A549 treated with AZD2906 at 1 μM for 4 hours (cell line): Measurements from ENCODE around the gene AJM1. TPM values are rescaled to one million over a fixed set of nuclear protein-coding genes. Genes with fewer than 3 reads are reported as not detected.

Experiments used
- total RNA-seq: library from RNA; stranded (reverse); fragments of 200-300 nt; extraction: Qiagen RNA extraction; gene quantifications from 5 replicates; pipeline ENCODE4 v1.2.3, GENCODE V29; 2022

AJM1 gene
- 3.7 to 4.5 TPM (median 4.1 TPM) in 5 replicates for total RNA-seq

DNA sequence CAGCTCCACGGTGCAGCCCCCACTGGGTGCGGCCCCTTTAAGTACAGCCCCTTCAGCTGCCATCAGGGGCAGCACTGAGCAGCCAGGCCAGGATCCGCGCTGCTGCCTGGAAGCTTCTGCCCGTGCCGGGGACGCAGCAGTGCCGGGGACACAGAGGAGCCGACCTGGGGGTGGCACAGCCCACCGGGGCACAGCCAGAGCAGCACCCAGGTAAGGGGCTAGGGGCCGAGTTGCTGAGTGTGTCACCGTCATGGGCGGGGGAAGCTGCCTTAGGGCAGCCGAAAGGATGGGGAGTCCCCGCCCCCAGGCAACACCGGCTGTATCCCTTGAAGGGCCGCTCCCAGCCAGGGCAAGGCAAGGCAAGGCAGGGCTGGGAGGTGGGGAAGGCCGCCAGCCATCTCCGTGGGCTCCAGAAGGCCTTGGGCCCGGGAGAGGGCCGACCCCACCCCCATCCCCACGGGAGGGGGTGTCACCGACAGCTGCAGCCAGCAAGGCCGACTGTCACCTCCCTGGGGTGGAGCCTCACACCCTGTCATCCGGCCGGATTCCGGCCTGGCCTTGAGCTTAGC, at the start of gene AJM1:
TSS of gene AJM1 (plus strand) at position 99 of the 569 bp plus-strand sequence. CDS start 1,937 bp downstream, outside the sequence.

GRCh38 chr9:136796238-136796774, 46.0 kb upstream of the AJM1 start, which contains the start of gene CCDC183:
CCDC183 (plus strand) TSS chr9:136796338; CDS start chr9:136796398, 60 bp downstream.

GRCh38 chr9:136807281-136808074, 34.8 kb upstream of the AJM1 start, which contains the start of gene RABL6:
RABL6 (plus strand) TSS chr9:136807948; CDS start chr9:136808197, 249 bp downstream.

DNA sequence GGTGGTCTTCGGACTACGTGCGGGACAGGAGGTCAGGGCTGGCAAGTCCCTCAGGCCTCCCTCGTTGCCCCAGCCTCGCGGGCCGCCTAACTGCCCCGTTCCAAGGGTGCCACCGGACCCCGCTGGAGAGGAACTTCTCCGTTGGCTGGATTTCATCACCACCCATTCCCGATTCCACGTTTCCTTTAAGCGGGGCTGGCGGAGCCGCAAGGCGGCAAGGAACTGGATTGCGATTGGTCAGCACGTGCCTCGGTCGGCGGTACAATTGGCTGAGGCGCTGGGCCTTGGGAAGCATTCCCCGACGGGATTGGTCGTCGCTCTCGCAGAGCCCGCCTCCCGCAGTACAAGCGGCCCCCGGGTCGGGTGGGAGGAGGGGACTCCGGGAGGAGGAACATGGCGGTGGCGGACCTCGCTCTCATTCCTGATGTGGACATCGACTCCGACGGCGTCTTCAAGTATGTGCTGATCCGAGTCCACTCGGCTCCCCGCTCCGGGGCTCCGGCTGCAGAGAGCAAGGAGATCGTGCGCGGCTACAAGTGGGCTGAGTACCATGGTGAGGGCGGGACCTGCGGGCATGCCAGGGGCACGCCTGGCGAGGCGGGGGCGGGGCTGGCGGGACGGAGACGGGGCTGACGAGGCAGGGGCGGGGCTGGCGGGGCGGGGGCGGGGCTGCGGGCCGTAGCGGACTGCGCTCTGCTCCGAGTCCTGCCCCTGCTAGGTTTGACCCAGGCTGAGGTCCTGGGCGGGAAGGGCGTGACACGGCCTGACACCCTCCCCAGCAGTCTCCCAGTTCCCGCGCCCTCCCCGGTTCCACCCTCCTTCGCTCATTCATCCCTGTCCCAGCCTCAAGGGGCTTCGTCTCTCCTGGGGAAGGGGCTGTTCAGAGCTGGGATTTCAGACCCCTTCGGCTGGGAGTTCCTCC, 7.0 kb downstream of the AJM1 start, which contains the start of gene PHPT1:
TSS of gene PHPT1 (plus strand) at position 372 of the 922 bp plus-strand sequence. CDS start at position 394, 22 bp downstream.

GRCh38 chr9:136851941-136852663, 9.8 kb downstream of the AJM1 start, which contains the start of gene MAMDC4:
MAMDC4 (plus strand) TSS chr9:136852346; CDS start chr9:136852417, 71 bp downstream.

DNA sequence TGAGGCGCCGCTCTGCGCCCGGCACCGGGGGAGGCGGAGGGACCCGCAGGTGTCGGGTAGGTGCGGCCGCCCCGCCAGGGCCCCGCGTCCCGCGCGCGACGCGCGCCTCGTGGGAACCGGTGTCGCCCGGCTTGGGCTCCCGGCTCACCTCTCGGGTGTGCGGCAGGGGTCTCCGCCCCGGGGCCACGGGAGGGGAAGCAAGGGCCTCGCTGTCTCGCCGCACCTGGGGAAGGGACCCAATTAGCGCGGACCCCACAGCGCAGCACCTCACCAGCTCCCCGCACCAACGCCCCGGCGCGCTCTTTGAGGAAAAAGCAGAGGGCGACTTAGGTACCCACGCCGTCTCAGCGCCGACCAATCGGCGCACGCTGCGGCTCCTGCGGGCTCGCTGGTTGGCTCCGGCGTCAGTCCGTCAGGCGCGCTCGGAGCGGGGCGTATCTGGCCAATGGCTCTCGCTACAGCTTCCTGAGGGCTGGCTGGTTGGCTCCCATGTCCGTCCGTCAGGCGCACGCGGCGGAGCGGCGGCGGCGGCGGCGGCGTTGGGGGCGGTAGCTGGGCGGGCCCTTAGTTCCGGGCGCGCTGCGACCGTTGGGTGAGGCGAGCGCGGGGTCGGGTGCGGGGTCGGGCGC, 43.8 kb downstream of the AJM1 start, which contains the start of gene TRAF2:
TSS of gene TRAF2 (plus strand) at position 567 of the 629 bp plus-strand sequence. CDS start 12,225 bp downstream, outside the sequence.

Other genes with a start within 250 kb of the AJM1 start
- 38.6 to 58.2 TPM (median 57.2 TPM) in 5 replicates for gene EGFL7, start 179.6 kb upstream of the AJM1 start, total RNA-seq
- gene AGPAT2, start 155.0 kb upstream of the AJM1 start, total RNA-seq: 71.0 to 109 TPM (median 106 TPM) in 5 replicates
- 6.1 to 9.8 TPM (median 9.3 TPM) in 5 replicates for gene DIPK1B, start 129.9 kb upstream of the AJM1 start, total RNA-seq
- gene LCN10, start 99.5 kb upstream of the AJM1 start, total RNA-seq: 0.03 to 0.14 TPM in 2 of 5 replicates, not detected in the others
- not detected in 5 replicates for gene LCN6, start 94.0 kb upstream of the AJM1 start, total RNA-seq
- not detected in 5 replicates for gene LCN8, start 84.2 kb upstream of the AJM1 start, total RNA-seq
- gene LCN15, start 78.0 kb upstream of the AJM1 start, total RNA-seq: 0.05 to 0.09 TPM (median 0.09 TPM) in 3 of 5 replicates, not detected in the others
- 64.4 to 82.3 TPM (median 79.7 TPM) in 5 replicates for gene TMEM141, start 51.1 kb upstream of the AJM1 start, total RNA-seq
- 0.19 to 0.38 TPM (median 0.28 TPM) in 5 replicates for gene CCDC183, start 46.1 kb upstream of the AJM1 start, total RNA-seq
- gene RABL6, start 34.5 kb upstream of the AJM1 start, total RNA-seq: 63.0 to 83.9 TPM (median 80.3 TPM) in 5 replicates
- gene PHPT1, start 6.9 kb downstream of the AJM1 start, total RNA-seq: 250 to 343 TPM (median 299 TPM) in 5 replicates
- 1.5 to 4.6 TPM (median 3.8 TPM) in 5 replicates for gene MAMDC4, start 9.9 kb downstream of the AJM1 start, total RNA-seq
- 415 to 505 TPM (median 466 TPM) in 5 replicates for gene EDF1, start 23.8 kb downstream of the AJM1 start, total RNA-seq
- 37.2 to 59.4 TPM (median 50.2 TPM) in 5 replicates for gene TRAF2, start 44.0 kb downstream of the AJM1 start, total RNA-seq
- 65.5 to 105 TPM (median 98.0 TPM) in 5 replicates for gene FBXW5, start 102.3 kb downstream of the AJM1 start, total RNA-seq
- 0.87 to 1.4 TPM (median 1.3 TPM) in 5 replicates for gene C8G, start 102.8 kb downstream of the AJM1 start, total RNA-seq
- 0.58 to 2.4 TPM (median 1.5 TPM) in 5 replicates for gene LCN12, start 109.8 kb downstream of the AJM1 start, total RNA-seq
- 0.47 to 1.4 TPM (median 0.62 TPM) in 5 replicates for gene PTGDS, start 135.0 kb downstream of the AJM1 start, total RNA-seq
- 0.07 to 0.24 TPM (median 0.18 TPM) in 5 replicates for gene LCNL1, start 140.5 kb downstream of the AJM1 start, total RNA-seq
- gene PAXX, start 149.9 kb downstream of the AJM1 start, total RNA-seq: 42.6 to 85.1 TPM (median 74.1 TPM) in 5 replicates
- 3.2 to 7.2 TPM (median 5.6 TPM) in 5 replicates for gene CLIC3, start 154.1 kb downstream of the AJM1 start, total RNA-seq
- gene ABCA2, start 185.8 kb downstream of the AJM1 start, total RNA-seq: 19.1 to 28.9 TPM (median 24.6 TPM) in 5 replicates
- 0.06 to 0.07 TPM (median 0.06 TPM) in 4 of 5 replicates, not detected in the other for gene FUT7, start 189.6 kb downstream of the AJM1 start, total RNA-seq
- gene NPDC1, start 203.7 kb downstream of the AJM1 start, total RNA-seq: 37.5 to 92.6 TPM (median 80.3 TPM) in 5 replicates
- 2.9 to 6.2 TPM (median 5.7 TPM) in 5 replicates for gene ENTPD2, start 211.6 kb downstream of the AJM1 start, total RNA-seq
- gene SAPCD2, start 228.1 kb downstream of the AJM1 start, total RNA-seq: 14.8 to 26.1 TPM (median 23.7 TPM) in 5 replicates
- gene UAP1L1, start 235.0 kb downstream of the AJM1 start, total RNA-seq: 8.9 to 14.8 TPM (median 10.9 TPM) in 5 replicates
- 44.5 to 54.0 TPM (median 52.2 TPM) in 5 replicates for gene MAN1B1, start 244.5 kb downstream of the AJM1 start, total RNA-seq